Mucosa of rectum (tissue), 2 donors: ENCODE data around the gene QPCTL.

ENCODE experiments used
- H3K27ac ChIP-seq, 2 donors: one replicate each; pipeline ENCODE4 v1.7.0; 2013; ENCODE audit warnings: inconsistent platforms in 2 of 2, low read depth in 2 of 2, low read length in 2 of 2
- H3K27me3 ChIP-seq, 2 donors: one replicate each; pipeline ENCODE4 v1.7.0; 2013; ENCODE audit warnings: low read length in 2 of 2; ENCODE audit not compliant: control insufficient read depth in 2 of 2, insufficient read depth in 2 of 2
- H3K36me3 ChIP-seq, 2 donors: one replicate each; pipeline ENCODE4 v1.7.0; 2013; ENCODE audit warnings: low read length in 2 of 2; ENCODE audit not compliant: control insufficient read depth in 2 of 2, insufficient read depth in 2 of 2
- H3K4me1 ChIP-seq, 2 donors: one replicate each; pipeline ENCODE4 v1.7.0; 2013; ENCODE audit warnings: low read length in 2 of 2, mild to moderate bottlenecking in 1 of 2; ENCODE audit not compliant: control insufficient read depth in 2 of 2, insufficient read depth in 2 of 2
- H3K4me3 ChIP-seq, 2 donors: one replicate each; pipeline ENCODE4 v1.7.0; 2013; ENCODE audit warnings: low read length in 2 of 2
- H3K9ac ChIP-seq, 2 donors: one replicate each; pipeline ENCODE4 v1.7.0; 2013; ENCODE audit warnings: low read length in 2 of 2, low read depth in 1 of 2, mild to moderate bottlenecking in 1 of 2
- H3K9me3 ChIP-seq, 2 donors: one replicate each; pipeline ENCODE4 v1.7.0; 2013; ENCODE audit warnings: low read length in 2 of 2; ENCODE audit not compliant: control insufficient read depth in 2 of 2
- donor health status: healthy.
- donor health status: Normal muscosa, but diverticular disease.

The QPCTL gene

DNA sequence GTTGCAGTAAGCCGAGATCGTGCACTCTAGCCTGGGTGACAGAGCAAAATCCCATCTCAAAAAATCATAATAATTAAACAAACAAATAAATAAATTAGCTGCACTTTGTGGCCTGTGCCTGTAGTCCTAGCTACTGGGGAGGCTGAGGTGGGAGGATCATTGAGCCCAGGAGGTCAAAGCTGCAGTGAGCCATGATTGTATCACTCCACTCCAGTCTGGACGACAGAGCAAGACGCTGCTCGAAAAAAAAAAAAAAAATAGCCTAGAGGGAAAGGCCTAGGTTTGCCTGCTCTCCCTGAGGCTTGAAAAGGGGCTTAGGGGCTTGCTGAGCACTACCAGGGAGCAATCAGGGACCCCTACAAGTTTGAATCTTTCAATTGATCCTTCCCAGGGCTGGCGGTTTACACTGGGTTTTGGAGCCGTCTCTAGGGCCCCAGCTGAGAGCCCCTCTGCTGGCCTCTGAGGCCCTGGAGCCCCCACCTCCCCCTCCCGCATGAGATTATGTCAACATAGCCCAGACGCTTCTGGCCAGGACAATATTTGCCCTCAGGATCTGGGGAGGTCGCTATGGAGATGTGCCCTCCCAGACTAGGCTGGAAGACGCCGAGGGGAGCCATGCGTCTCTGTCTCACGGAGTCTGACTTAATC is 34.8 kb upstream of the QPCTL start:
- Histone ChIP-seq H3K36me3 (no peaks in the 10 kb centered on the region), H3K27ac (no peak overlapping the region), H3K4me3 (no peak overlapping the region), H3K4me1 (no peaks in the 10 kb centered on the region), H3K9ac (no peak overlapping the region), H3K27me3 (peaks cover 0 to 7% of the 10 kb centered on the region in 2 donors), H3K9me3 (no peaks in the 10 kb centered on the region)

DNA sequence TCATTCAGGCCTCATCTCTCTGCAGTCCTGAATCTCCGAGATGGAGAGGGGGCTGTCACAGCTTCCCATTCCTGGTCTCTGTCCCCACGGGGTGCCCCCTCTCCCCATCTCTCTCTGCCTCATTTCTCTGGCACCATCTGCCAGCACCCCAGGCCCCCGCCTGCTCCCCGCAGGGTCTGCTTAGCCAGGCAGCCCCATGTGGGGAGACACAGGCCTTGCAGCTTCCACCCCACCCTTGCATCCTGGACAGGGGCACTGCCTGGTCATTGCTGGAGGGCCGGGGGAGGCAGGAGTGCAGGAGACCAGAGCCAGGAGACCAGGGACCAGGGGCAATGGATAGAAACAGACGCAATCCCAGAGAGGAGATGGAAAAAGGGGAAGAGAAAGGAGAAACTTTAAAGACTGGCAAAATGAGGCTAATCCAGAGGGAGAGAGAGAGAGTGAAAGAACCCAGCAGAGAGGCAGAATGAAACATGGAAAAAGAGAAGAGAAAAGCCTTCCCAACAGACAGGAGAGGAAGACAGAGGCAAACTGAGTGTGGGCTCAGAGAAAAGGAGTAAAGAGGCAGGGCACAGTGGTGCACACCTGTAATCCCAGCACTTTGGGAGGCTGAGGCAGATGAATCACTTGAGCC is 33.3 kb upstream of the QPCTL start:
- Histone ChIP-seq H3K27ac (no peak overlapping the region), H3K4me3 (no peak overlapping the region), H3K36me3 (no peaks in the 10 kb centered on the region), H3K4me1 (no peaks in the 10 kb centered on the region), H3K9ac (no peak overlapping the region), H3K9me3 (no peaks in the 10 kb centered on the region), H3K27me3 (peaks cover 0 to 7% of the 10 kb centered on the region in 2 donors)

DNA sequence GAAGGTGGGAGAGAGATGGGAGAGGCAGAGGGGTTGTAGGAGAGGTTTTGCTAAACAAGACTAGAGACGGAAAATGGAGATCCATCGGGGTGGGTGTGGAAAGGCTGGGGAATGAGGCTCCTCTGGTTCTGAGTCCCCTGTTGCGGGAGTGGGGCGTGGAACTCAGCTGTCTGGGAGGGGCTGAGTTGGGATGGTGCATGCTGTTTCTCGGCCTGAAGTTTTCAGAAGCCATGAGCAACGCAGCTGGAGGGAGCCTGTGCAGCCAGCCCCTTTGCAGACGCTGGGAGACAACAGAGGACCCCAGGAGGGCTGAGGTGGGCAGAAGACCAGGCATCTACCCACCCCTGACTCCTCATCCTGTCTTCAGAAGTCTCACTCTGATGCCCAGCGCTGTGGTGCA is 31.8 kb upstream of the QPCTL start:
- H3K9me3 ChIP-seq = no peaks in the 10 kb centered on the region
- no peak overlapping the region for H3K27ac ChIP-seq
- H3K4me1 ChIP-seq = no peaks in the 10 kb centered on the region
- H3K4me3 ChIP-seq = no peak overlapping the region
- no peak overlapping the region for H3K9ac ChIP-seq
- H3K36me3 ChIP-seq = no peaks in the 10 kb centered on the region
- H3K27me3 ChIP-seq = peaks cover 0 to 7% of the 10 kb centered on the region in 2 donors

DNA sequence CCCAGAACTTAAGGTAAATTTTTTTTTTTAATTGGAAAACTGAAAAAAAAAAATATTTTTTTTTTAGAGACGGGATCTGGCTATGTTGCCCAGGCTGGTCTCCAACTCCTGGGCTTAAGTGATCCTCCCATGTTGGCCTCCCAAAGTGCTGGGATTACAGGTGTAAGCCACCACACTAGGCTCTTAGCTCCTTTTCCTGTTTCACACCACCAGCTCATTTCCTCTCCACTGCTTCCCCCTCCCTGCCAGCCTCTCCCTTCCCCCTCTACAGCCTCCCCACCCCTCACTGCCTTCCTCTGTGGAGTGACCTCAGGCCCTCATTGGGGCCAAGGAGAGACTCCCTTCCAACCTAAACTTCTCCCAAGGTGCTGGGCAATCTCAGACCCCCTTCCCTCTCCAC is 28.7 kb upstream of the QPCTL start:
- H3K36me3 ChIP-seq = no peaks in the 10 kb centered on the region
- peaks cover 8 to 12% of the 10 kb centered on the region in 2 donors for H3K4me1 ChIP-seq
- H3K9ac ChIP-seq = no peak overlapping the region
- H3K4me3 ChIP-seq = no peak overlapping the region
- H3K9me3 ChIP-seq = no peaks in the 10 kb centered on the region
- peaks cover 0 to 12% of the 10 kb centered on the region in 2 donors for H3K27me3 ChIP-seq
- no peak overlapping the region for H3K27ac ChIP-seq

DNA sequence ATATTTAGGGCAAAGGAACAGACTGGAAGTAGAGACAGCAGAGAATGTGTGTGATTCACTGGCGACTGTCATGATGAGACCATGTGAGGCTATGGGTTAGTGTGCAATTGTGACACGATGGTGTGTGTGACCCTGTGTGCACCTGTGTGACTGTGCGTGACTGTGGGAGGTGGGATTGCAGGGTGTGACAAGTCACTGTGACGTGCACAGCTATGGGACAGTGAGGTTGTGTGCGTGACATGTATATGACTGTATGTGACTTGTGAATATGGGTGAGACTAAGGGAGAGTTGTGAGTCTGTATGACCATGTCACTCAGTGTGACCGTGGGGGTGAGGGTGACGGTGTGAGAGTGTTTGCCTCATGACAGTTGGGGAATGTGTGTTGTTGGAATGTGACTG is 27.9 kb upstream of the QPCTL start:
- peaks cover 15 to 19% of the 10 kb centered on the region in 2 donors for H3K4me1 ChIP-seq
- no peak overlapping the region for H3K9ac ChIP-seq
- H3K27me3 ChIP-seq = peaks cover 2 to 8% of the 10 kb centered on the region in 2 donors
- H3K27ac ChIP-seq = no peak overlapping the region
- H3K4me3 ChIP-seq = no peak overlapping the region
- H3K9me3 ChIP-seq = no peaks in the 10 kb centered on the region
- H3K36me3 ChIP-seq = no peaks in the 10 kb centered on the region

DNA sequence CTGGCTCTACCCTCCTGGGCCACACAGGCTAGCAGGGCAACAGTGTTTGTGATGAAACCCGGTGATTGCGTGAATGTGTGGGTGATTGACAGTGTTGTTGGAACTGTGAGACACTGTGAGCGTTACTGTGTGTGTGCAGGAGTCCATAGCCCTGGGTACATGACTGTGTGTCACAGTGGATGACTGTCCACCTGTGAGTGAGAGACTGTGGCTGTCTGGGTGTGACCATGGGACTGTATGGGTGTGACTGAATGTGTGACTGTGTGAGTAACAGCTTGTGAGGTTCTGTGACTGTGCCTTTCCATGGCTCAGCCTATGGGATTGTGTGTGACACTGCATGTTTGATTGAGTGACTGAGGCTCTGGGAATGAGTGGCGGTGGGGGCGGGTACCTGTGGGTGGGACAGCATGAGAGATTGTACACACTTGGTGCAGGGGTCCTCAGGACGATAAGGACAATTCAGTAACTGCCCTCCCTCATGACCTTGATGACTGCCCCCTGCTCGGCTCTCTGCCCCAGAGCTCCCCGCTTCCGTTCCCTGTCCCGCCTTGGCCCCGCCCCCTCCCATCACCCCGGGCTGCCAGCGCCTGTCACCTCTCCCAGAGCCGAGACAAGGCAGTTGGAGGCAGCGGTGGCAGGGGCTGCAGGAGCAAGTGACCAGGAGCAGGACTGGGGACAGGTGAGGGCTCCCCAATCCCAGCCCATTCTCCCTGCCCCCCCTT is 24.7 kb upstream of the QPCTL start, which contains the start of gene GIPR:
Gene GIPR (plus strand): TSS at position 602 of the 722 bp plus-strand sequence. CDS start 1,300 bp downstream, outside the sequence.
- peak within 1 kb of the TSS; percentile 66 to 68 for H3K9ac ChIP-seq
- H3K4me1 ChIP-seq = peaks cover 15 to 28% of the 10 kb centered on the region in 2 donors
- H3K4me3 ChIP-seq = peak within 1 kb of the TSS; percentile 72 to 86
- no peaks in the 10 kb centered on the region for H3K9me3 ChIP-seq
- H3K36me3 ChIP-seq = no peaks in the 10 kb centered on the region
- H3K27me3 ChIP-seq = peaks cover 2 to 5% of the 10 kb centered on the region in 2 donors
- H3K27ac ChIP-seq = peak within 1 kb of the TSS; percentile 51 to 76

DNA sequence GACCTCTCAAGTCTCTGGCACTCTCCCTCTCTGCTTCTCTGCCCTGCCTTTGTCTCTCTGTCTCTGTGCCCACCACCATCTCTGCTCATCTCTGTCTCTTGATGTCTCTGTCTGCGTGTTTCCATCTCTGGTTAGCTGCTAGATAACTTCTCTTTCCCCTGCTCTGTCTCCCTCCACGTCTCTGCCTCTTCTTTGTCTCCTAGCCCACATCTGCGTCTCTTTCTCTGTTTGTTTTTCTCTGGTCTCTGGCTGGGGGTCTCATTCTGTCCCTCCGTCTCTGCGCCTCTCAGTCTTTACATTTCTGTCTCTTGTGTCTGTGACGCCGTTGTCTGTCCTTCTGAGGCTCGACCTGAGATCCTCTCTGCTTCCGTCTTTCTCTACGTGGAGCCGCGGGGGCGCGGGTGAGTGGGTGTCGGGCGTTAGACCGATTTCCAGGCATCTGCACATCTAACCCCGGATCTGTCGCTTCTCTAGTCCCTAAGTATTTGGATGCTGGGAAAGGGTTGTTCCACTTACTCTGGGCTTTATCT is 24.1 kb upstream of the QPCTL start:
- Histone ChIP-seq H3K36me3 (no peaks in the 10 kb centered on the region), H3K4me1 (peaks cover 15 to 28% of the 10 kb centered on the region in 2 donors), H3K27ac (peak overlapping the region; percentile 34 to 76), H3K9ac (peak overlapping the region; percentile 66 to 68), H3K4me3 (peak overlapping the region; percentile 72 to 86), H3K9me3 (no peaks in the 10 kb centered on the region), H3K27me3 (peaks cover 2 to 5% of the 10 kb centered on the region in 2 donors)

DNA sequence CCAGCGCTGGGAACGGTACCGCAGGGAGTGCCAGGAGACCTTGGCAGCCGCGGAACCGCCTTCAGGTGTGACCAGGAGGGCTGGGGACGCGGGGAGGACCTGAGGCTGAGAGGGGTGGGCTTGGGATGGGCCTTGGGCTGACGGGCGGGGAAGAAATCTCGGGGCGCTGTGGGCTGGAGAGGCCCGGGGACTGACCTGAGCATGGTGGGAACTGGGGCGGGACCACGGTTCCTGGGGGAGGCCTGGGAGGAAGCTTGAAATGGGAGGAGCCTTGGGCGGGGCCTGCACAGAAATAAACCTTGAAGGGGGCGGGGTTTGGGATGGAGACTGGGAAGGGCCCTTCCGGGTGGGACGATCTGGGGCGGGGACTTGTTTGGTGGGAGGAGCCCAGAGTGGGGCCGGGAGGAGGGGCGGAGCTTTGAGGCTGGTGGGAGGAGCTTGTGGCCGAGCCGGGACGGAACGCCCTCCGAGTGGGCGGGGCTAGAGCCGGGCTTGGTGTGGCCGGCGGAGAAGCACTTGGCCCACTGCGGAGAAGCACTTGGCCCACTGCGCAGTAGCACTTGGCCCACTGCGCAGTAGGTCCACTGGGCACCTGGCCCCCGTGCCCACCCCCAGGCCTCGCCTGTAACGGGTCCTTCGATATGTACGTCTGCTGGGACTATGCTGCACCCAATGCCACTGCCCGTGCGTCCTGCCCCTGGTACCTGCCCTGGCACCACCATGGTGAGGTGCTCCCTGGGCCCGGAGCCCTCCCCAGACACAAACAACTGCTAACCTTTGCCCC is 21.6 kb upstream of the QPCTL start:
- Histone ChIP-seq H3K27ac (peak overlapping the region; percentile 63 to 73), H3K9ac (peak overlapping the region; percentile 14 to 67), H3K4me1 (peaks cover 15 to 28% of the 10 kb centered on the region in 2 donors), H3K4me3 (peak overlapping the region; percentile 44 to 53), H3K9me3 (no peaks in the 10 kb centered on the region), H3K36me3 (no peaks in the 10 kb centered on the region), H3K27me3 (peaks cover 2 to 5% of the 10 kb centered on the region in 2 donors)

DNA sequence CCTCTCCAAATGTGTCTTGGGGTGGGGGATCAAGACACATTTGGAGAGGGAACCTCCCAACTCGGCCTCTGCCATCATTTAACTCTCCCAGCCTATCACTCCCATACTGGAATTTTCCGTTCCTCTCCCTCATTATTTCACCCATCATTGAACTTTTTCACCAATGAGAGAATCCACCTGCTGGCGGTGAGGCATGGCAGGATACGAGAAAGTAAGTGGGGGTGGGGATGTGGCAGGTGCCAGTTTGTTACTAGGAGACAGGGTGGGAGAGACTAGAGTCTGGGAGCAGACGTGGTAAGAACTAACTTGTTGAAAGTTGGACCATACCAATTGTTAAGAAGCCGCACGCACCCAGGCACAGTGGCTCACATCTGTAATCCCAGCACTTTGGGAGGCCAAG is 17.5 kb upstream of the QPCTL start:
- H3K4me1 ChIP-seq = peaks cover 13 to 15% of the 10 kb centered on the region in 2 donors
- H3K36me3 ChIP-seq = no peaks in the 10 kb centered on the region
- peaks cover 0 to 8% of the 10 kb centered on the region in 2 donors for H3K27me3 ChIP-seq
- H3K9ac ChIP-seq = no peak overlapping the region
- H3K4me3 ChIP-seq = no peak overlapping the region
- no peak overlapping the region for H3K27ac ChIP-seq
- no peaks in the 10 kb centered on the region for H3K9me3 ChIP-seq
